Activated CD8-positive, alpha-beta memory T cell treated with anti-CD3 and anti-CD28 coated beads, Interleukin-2, amount 50 U/mL, for 1 hour (primary cell): ENCODE results near the gene EBI3.
"Not testable (repeated sequence)": the region's sequence is repeated elsewhere in the genome, so short reads cannot be mapped to it uniquely, and the experiment has no call there.

Experiments used
- DNase-seq: peaks from one replicate; pipeline ENCODE4 v3.0.0-alpha.2; 2020; ENCODE audit errors: extremely low read depth

The EBI3 gene

GRCh38 chr19:4229179-4229931 lies at the start of gene EBI3:
Gene EBI3 (plus strand): TSS chr19:4229523. CDS start chr19:4229551, 28 bp downstream.
- DNase-seq, result no peak

- no peak for DNase-seq
Observed at GRCh38 chr19:4181053-4181508, 48.2 kb upstream of the EBI3 start.

- DNase-seq, result peak; percentile 75
Observed at GRCh38 chr19:4182084-4182810, 47.1 kb upstream of the EBI3 start, which contains the start of the genes ANKRD24 and SIRT6. Gene ANKRD24 (plus strand): TSS chr19:4182689. CDS start chr19:4186426, 3,737 bp downstream. Gene SIRT6 (minus strand): TSS chr19:4182563. CDS start chr19:4182539, 24 bp downstream.

DNA sequence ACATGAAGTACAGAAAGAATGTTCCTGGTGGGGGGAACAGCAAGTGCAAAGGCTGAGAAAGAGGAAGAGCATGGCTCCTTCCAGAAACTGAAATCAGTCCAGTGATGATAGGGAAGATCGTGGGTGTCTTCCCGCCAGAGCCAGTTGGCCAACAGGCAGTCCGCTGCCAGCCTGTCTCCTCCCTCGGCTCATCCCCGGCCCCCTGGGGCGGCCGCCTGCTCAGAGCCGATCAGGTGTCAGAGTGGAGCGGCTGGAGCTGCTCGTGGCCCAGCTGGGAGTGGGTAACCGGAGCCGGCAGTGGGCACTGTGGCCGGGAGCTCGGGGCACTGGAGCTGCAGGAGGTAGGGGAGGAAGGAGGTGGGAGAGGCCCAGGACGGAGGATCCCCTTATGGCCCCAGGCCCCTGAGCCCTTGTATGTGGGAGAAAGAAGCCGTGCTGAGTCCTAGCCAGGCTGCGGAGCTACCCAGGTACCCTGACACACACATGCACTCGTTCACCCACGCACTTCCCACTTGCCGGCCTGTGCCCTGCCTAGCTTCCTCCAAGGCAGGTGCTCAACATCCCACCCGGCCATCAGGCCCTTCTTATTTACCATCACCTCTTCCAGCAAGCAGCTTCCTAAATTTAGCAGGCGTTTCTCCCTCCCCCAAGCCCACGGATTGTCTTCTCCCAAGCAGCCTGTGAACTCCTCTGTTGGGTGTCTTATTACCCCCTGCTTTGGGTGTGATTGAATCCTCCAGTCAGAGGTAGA lies 45.2 kb upstream of the EBI3 start:
- DNase-seq, result no peak

GRCh38 chr19:4184718-4185352 lies 44.5 kb upstream of the EBI3 start:
- no peak for DNase-seq

DNA sequence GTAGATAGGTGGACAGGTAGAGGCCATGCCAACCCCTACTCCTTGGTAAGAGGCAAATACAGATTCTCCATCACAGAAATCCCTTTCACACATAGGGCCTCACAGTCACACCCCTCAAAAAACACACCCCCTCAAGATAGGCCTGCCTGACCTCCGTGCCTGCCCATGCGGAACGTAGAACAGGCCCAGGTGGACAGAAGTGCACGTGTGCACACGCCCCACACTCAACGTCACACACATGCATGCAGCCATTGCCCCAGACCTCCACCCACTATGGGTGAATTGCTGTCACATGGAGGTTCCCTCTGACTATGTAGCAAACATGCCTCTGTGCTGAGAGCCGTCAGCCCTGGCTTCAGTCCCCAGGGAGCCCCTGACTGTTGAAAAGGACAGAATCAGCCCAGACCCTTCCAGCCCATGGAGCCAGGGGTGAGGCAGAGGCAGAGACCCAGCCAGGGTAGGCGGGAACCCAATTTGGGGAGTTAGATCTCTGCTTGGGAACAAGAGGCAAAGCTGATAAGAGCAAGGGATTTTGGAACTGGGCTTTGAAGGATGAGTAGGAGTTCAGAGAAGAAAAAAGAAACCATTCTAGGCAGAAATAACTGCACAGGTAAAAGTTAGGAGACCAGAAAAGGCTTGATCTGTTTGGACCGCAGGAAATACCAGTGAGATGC lies 43.8 kb upstream of the EBI3 start:
- no peak for DNase-seq

GRCh38 chr19:4186087-4186993 lies 43.0 kb upstream of the EBI3 start:
- peak; percentile 38 for DNase-seq

- no peak for DNase-seq
Observed at GRCh38 chr19:4187313-4188122, 41.8 kb upstream of the EBI3 start.

DNA sequence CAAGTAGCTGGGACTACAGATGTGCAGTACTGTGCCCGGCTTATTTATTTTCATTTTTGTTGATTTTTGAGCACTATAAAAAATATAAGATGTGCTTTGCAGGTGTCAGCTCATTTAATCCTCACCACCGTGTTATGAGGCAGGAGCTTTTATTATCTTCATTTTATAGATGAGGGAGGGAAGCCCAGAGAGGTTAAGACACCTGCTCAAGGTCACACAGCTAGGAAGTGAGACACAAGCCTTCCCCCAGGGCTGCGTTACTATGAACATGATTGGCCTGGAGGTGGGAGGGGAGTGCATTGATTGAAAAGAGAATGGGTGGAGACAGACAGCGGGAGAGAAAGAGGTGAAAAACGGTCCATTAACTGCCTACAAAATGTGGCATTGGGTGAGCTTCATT lies 39.7 kb upstream of the EBI3 start:
- no peak for DNase-seq

DNA sequence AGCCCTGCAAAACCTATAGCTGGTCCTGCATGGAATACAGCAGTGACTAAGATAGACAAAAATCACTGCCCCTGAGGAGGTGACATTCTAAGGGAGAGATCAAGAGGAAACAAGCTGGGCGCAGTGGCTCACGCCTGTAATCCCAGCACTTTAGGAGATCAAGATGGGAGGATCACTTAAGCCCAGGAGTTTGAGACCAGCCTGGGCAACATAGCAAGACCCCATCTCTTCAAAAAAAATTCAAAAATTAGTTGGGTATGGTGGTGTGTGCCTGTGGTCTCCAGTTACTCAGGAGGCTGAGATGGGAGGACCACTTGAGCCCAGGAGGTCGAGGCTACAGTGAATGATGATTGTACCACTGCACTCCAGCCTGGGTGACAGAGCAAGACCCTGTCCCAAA lies 36.8 kb upstream of the EBI3 start:
- DNase-seq, result not testable (repeated sequence)

- DNase-seq, result no peak
Observed at GRCh38 chr19:4194353-4194752, 35.0 kb upstream of the EBI3 start.

- DNase-seq, result no peak
Observed at GRCh38 chr19:4196009-4196408, 33.3 kb upstream of the EBI3 start.

DNA sequence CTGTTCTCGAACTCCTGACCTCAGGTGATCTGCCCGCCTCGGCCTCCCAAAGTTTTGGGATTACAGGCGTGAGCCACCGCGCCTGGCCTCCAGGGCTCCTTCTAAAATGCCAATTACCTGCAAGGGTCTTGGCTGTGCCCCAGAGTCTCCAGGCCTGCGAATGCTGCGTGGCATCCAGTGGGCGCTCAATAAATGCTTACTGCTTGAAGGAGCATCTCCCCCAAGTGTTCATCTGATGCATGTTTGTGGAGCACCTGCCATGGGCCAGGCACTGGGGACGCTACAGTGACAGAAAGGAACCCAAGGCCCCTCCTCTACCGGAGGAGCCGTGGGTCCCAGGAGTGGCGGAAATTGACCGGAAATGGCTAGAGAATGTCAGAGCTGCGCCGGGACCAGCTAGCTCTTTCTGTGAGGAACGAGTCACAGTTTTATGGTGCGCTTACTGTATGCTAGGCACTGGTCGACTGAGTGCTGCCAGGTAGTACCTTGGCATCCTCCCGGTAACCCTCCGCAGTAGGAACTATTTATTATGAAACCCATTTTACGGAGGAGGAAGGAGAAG lies 32.7 kb upstream of the EBI3 start:
- DNase-seq, result no peak

DNA sequence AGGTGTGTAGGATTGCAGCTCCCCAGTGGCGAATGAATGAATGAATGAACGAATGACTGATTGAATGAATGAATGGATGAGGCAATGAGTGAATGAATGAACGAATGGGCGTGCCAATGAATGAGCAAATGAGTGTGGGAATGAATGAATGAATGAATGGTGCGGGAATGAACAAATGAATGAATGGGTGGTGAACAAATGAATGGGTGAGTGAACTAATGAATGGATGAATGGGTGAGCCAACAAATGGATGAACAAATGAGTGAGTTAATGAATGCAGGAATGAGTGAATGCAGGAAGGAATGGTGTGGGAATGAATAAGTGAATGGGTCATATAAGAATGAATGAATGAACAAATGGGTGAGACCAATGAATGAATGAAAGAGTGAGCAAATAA lies 32.1 kb upstream of the EBI3 start:
- no peak for DNase-seq

DNA sequence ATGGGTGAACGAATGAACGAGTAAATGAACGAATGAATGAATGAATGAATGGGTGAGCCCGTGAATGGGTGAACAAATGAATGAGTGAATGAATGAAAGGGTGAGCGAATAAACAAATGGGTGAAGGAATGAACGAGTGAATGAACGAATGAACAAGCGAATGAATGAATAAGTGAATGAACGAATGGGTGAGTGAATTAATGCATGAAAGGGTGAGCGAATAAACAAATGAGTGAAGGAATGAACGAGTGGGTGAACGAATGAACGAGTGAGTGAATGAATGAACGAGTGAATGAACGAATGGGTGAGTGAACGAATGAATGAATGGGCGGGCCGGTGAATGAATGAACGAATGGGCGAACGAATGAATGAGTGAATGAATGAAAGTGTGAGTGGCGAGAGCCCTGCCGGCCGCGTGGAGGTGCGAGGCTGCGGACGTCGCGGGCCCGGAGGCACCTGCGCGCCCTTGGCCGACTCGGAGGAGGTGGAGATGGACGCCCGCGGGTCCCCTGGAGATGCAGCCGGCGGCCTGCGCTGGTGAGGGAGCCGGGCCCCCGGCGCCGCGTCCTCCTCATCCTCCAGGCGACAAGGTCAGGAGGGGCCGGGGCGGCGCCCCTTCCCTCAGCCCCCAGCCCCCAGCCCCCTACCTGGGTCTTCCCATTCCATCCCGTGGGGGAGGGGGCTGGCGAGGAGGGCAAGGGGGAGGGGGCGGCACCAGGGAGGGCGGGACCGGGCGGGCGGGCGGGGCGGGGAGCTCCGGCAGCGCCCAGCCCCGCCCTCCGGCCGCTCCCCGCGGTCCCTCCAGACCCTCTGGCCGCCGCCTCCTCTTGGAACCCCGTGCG lies 31.5 kb upstream of the EBI3 start:
- DNase-seq, result no peak

- DNase-seq, result no peak
Observed at GRCh38 chr19:4198467-4199126, 30.7 kb upstream of the EBI3 start.

DNA sequence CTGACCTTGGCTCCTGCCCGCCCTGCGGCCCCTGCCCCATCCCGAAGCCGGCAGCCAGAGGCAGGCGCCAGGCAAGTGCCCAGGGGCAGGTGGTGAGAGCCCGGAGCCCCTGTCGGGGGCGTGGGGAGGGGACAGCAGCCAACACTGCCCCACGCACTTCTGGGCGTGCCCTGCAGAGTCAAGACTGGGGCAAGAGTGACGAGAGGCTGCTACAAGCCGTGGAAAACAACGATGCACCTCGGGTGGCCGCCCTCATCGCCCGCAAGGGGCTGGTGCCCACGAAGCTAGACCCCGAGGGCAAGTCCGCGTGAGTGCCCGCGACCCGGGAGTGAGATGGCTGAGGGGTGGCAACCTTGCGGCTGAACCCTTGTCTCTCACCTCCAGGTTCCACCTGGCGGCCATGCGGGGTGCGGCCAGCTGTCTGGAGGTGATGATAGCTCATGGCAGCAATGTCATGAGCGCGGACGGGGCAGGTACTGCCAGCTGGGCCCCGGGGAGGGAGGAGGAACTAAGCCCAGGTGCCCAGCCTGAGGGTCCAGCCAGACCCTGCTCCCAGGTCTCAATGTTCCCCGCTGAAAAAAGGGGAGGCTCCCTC lies 29.5 kb upstream of the EBI3 start:
- DNase-seq, result no peak
